ENCODE data around the gene MAPKAP1. TPM values are rescaled to one million over a fixed set of nuclear protein-coding genes. Genes with fewer than 3 reads are reported as not detected.

MAPKAP1 gene
- total RNA-seq, 1 donor from 2014 or later = 84.3 TPM

DNA sequence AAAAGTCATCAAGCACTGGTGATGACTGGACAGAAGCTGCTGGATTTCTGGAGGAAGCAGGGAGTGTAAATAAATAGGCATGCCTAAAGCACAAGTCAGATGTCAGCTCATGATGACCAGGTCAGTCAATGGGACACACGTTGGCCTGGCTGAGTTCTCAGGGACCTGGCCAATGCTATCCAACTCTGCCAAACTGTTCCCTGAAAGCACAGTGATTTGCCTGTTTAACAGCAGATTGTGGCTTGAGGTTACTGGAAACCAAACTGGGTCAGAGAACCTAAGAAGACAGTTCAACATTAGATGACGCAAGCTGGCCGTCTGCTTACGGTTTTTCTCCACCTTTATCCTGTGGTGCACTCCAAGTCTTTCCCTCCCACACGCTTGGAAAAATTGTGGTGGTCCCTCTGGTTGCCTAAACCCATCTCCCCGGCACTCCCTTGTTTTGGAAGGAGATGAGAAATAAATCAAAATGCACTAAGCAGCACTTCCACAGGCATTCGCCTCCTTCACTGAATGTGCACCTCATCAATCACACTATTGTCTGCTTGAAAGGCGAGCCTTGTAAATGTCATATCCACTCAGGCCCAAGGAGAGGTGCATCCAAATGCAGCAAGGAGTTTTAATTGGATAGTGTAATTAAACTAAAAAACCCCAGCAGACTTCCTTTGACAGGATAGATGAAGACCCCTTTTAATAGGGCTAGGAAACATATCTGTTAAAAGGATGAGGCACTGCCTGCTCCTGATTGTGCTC is 245.9 kb downstream of the MAPKAP1 start:
- DNase-seq (ENCODE audit: low read depth) = peak; percentile 25

DNA sequence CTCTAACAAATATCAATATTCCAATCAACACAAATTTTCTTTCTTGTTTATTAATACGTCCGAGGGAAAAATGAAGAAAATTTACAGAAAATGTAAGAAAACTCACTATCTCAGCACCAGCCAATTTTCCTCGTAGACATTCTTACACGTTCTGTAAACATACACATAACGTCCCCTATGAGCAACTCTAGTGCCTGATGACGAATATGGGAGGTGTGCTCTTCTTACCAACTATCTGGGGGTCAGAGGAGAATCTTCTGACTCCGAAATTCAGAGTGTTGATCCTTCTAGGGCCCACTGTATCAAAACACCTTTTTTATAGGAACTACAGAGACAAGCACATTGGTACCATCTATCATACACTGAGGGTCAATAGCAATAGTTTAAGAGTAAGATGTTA is 246.7 kb downstream of the MAPKAP1 start:
- no peak for DNase-seq (ENCODE audit: low read depth)

DNA sequence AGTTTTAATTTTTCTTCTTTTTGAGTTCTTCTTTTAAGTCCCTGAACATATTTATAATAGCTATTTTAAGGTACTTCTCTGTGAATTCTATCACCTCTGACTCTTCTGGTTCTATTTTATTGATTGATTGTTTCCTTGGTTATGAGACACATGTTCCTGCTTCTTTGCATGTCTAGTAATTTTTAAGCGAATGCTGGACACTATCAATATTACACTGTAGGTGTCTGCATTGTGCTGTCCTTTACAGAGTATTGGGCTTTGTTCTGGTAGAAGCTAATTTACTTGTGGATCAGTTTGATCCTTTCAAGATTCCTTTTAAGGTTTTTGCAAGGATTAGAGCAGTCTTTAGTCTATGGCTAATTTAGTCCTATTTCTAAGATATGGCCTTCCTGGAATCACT is 249.7 kb downstream of the MAPKAP1 start:
- no peak for DNase-seq (ENCODE audit: low read depth)

DNA sequence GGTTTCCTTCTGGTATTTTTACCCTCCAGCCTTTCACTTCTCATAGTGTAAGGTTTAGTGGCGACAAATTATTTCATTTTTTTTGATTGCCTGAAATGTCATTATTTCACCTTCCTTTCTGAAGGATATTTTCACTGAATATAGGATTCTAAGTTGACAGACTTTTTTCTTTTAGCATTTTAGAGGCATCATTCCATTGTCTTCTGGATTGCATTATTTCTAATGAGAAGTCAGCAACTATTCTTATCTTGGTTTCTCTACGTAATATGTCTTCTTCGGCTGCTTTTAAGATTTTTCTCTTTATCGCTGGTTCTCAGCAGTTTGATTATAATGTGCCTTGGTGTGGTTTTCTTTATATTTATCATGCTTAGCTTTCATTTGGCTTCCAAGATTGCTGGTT is 251.1 kb downstream of the MAPKAP1 start:
- DNase-seq (ENCODE audit: low read depth) = no peak

DNA sequence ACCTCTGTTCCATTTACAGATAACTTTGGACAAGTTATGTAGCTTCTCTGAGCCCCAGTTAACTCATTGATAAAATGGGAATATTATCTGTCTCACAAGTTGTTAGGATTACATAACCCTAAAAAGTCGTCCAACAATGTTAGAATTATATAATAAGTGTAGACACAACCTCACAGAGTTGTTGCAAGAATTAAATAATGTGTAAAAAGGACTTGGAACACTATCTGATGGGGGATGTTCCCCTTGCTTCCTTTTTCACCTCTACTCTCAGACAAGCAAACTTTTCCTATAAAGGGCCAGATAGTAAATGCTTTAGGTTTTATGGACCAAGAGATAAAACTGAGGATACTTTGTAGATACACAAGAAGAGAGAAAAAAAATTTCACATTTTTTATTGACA is 251.9 kb downstream of the MAPKAP1 start:
- DNase-seq (ENCODE audit: low read depth) = no peak

DNA sequence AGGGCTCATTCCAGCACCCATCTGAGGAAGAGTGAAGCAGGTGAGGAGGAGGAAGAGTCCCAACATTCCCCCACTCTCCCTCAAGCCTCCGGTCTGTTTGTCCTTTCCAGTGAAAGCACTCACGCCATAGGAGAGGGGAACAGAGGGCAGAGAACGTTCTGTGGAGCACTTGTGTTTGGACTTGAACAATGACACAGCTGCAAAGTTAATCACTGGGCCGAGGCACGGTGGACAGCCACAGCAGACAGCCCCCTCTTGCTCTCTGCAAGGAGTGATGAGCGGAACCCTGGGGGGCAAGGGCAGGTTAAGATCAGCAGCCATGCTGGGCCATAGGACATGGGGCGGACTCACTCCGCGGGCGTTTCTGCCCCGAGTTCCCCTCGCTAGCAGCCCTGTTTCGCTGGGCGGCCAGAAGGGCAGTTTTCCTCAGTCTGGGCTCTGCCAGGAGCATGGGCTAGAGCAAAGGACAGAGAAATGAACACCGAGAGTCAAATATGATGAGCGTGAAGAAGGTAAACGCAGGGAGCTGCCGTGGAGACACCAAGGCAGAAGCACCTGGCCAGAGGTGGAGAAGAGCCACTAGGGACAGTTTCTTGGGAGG is 259.7 kb downstream of the MAPKAP1 start:
- no peak for DNase-seq (ENCODE audit: low read depth)

DNA sequence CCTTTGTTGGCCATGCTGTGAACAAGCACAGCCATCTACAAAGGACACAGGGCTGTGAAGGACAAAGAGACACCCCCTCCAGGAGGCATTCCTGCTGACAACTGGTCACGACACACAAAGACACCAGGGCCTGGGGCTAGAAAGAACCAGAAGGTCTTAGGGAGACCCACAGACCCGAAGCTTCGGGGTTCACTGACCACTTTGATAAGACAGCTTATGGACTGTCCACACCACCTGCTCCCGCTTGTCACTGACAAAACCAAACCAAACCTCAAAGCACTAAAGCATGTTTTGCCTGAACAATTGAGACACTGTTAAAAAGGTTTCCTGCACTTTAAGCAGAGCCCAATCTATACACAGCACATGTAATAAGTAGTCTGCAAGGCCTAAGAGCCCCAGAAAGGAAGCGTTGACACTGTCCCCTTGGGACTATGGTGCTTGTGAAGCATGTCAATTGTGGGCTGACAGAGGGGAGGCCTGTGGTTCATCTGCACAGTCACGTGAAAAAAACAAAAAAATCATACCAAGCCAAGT is 260.4 kb downstream of the MAPKAP1 start:
- no peak for DNase-seq (ENCODE audit: low read depth)

DNA sequence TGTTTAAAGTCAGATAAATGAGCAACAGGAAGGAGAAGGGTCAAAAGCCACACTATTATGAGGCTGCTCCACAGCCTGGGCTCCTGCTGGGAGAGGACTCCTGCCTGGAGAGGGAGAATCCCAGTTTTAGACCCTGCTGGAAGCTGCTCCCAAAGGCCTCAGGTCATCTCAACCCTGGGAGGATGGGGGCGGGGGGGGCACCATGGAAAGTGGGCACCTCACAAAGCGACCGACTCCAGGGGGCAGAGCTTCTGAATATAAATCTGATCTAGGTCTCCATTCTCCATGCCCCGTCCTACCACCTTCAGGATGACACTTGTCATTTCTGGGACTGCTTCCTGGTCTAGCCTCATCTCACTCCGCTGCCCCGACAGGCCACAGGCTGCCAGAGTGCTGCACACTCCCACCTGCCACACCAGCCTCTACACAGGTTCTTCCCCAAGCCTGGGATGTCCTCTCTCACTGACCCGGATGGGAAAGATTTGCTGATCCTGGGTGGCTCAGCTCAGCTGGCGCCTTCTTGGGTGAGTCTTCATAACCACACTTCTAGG is 262.0 kb downstream of the MAPKAP1 start:
- DNase-seq (ENCODE audit: low read depth) = no peak

DNA sequence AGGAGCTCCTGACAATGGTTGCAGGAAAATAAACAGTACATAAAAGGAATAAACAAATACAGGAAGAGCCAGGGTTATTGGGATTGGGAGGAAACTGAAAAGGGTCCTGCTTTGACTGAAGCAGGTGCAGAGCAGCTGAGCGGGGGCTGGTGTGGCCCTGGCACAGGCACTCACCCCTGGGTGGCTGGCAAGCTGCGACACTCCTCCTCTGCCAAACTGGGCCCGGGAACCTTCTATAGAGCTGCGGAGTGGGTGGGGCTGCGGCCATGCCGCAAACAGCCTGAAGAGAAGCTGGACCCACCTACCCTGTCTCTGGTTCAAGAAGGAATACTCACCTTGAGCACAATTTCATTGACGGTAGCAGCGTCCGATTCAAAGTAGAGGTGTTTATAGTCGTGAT is 262.8 kb downstream of the MAPKAP1 start:
- no peak for DNase-seq (ENCODE audit: low read depth)

DNA sequence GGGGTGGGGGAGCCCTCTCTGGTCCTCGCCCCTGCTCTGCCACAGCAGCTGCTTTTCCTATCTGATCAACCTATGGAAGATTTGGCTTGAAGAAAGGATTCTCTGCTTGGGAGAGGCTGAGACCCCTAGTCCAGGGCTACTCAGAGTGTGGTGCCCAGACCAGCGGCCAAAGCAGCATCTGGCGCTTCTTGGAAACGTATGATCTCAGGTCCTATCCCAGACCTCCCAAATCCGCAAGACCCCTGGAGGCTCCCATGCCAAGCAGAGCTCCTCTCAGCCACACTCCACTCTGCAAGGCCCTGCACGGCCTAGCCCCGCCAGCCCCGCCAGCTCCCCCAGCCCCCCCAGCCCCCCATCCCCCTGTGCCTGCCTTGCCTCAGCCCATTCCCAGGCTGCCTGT is 263.6 kb downstream of the MAPKAP1 start:
- DNase-seq (ENCODE audit: low read depth) = no peak

DNA sequence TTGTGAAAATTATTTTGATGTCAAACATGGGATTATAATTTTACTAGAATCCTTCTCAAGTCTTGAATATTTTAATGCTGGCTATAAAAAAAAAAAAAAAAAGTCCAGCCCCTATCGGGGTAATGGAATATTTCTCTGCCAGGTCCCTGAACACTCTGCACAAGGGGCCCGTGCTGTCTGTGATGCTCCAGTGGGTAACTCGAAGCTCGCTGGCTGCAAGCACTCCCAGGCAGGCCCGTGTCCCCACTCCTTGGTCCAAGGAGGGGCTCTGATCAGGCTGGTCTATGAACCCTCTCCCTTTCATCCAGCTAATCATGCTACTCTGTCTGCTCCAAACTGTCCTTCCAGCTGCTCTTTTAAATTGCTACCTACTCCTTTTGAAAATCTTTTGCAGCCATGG is 264.6 kb downstream of the MAPKAP1 start:
- DNase-seq (ENCODE audit: low read depth) = no peak

DNA sequence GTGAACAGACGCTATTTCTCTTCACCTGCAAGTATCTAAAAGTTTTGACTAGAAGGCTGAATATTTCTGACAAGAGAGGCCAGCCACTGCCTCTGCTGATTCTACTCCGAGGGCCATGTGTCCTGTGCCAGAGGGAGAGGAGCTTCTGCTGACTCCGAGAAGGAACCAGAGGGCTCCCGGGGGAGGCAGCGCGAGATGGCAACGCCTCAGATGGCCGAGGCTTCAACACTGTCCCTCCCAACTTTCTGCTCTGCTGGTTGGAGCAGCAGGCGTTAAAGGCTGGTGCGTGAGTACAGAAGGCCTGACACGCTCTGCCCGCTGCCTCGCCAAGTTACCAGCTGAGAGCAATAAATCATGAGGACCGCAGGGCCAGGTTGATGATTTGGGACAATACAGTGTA is 266.6 kb downstream of the MAPKAP1 start:
- DNase-seq (ENCODE audit: low read depth) = no peak

DNA sequence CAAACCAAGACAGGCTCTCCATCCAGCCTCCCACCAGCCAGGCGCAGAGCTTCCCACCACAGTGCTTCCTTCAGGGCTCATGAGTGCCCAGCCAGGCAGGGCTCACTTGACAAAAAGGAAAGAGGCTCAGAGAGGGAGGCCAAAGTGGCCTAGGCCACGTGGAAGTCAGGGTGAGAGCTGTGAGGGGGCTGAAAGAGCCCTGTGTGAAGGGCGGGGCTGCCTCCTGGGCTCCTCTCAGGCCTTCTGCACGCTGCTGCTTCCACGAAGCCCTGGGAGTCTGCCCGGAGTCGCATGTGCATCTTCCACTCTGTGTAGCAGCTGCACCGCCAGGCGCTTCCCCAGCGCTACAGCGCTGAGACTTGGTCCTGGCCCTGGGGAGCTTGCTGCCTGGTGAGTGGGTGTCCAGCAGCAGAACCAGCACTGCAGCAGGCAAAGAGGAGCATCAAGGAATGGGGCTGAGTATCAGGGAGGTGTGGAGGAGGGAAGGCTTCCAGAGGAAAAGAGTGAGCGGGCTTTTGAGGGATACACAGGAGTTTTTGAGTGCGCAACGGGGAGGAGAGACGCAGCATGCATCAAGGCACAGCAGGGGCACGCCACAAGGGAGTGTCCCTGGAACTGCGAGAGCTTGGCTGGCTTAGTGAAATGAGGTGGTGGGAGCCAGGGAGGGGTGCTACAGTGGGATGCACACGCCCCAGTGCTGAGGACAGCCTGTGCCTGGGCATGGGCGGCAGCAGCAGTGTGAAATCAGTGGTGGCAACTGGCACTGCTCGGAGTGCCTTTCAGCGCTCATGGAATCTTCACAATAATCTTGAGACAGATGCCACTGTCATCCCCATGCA is 267.4 kb downstream of the MAPKAP1 start:
- no peak for DNase-seq (ENCODE audit: low read depth)

DNA sequence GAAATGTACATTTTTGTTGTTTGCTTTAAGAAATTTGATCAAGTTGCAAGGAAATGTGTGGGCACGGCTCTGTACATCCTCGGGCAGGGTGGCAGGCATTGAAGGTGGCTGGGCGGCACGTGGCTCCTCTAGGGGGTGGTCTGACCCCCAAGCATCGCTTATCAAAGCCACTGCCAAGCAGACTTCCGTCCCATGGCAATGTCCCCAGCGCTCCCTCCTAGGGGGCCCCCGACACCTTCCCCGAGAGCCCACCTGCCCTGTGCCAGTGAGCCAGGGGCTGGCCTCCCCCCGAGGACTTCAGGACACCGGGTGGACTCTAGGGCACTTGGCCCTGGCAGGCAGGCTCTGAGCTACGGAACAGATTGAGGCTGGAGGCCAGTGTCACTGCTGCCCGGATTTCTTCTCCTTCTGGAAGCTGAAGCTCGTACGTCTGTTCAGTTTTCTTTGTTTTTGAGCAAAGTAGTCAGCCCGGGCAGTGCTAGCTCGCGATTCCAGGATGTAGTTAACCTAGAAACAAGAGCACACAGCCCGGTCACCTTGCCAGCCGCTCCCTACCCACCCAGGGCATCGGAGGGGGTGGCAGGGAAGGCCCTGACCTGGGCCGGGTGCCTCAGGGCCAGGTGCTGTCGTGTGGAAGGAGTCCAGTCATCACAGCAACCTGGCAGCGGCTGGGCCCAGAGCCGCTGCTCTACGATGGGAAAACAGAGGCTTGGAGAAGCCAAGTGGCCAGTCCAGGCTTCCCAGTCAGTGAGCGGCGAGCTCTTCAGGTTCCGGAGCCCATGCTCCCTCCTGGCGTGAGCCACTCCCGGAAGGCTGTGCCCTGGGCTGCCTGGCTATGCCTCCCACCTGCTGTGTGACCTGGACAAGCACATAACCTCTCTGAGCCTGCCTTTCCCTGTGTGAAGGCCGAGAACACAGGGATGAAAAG is 268.2 kb downstream of the MAPKAP1 start:
- DNase-seq (ENCODE audit: low read depth) = no peak

DNA sequence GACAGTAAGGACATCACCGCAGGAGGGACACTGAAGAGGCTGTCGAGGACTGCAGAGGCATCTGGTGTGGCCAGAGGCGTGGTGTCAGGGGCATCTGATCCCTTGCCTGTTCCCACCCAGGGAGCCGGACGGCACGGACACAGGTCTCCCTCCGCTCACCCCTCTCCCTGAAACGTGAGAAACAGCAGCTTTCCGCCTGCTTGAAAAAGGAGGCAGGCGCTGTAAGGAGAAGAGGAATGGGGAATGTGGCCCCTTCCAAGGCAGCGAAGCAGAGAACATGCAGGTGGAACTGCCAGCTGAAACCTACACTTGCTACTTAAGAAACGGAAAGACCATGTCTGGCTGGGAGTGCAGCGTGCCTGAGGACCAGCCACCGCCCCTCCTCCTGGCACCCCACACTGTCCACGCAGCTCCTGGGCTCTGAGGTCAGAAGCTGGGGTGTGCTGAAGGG is 269.2 kb downstream of the MAPKAP1 start:
- DNase-seq (ENCODE audit: low read depth) = no peak

DNA sequence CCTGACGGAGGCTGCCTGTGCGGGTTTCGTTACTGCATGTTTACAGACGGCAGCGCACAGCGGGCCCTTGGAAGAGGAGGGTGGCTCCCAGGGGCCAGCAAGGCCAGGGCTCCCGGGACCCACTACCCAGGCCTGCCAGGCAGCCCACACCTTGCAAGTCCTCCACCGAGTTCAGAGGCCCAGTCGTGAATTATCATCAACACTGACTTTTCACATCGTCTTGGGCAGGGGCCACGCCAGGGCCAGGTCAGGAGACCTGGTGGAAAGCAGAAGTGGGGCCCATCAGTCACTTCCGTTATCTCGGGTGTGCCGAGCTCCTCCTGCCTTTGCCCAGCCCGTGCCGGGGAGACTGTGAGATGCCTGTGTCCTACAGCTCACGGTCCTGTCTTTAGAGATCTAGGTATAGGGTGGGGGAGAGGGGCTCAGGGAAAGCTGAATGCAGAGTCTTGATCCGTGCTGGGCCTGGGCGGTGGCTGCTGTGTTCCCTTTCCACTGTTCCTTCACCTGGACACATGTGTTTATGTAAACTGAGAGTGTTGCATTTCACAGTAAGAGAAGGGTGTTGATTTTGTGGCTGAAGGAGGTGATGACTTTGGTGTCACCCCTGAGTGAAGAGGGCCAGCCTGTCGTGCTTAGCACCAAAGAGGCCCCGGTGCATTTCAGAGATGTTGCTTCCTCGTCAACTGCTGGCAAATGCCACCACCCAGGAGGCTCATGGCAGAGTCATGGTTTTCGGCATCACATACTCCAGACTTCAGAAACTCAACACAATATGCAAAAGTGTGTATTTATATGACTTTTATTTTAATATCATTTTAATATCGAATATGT is 270.2 kb downstream of the MAPKAP1 start:
- no peak for DNase-seq (ENCODE audit: low read depth)

DNA sequence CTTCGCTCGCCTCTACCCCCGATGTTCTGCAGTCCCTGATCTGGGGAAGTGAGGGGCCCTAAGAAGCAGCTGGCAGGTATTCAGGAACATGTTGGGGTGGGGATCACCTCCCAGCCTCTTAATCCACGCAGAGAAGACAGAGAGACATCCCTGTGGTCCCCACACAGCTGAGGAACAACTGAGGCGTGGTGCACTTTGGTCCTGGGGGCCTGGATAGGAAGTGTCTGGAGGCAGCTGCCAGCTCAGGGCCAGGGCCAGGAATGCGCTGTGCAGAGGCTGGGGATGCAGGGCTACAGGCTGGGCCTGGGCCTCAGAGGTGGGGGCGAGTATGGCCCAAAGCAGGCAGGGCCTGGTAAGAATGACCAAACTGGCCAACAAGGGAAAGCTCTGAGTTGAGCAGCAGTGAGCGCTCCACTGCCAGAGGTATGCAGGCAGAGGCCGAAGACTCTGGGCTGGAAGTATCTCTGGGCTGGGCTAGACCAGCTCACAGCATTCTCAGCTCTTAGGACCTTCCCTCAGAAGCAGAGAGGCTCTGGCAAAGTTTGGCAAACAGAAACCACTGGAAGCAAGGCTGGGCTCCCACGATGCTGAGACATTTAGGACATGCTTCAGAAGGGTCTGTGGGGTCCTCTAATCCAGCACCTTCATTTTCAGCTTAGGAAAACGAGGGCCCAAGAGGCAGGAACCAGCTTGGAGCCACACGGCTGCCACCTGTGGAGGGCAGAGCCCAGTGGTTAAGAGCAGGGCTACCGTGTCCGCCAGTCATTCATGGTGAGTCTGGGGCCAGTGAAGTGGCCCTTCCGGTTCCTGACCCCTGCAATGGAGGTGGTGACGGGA is 271.0 kb downstream of the MAPKAP1 start:
- DNase-seq (ENCODE audit: low read depth) = no peak

DNA sequence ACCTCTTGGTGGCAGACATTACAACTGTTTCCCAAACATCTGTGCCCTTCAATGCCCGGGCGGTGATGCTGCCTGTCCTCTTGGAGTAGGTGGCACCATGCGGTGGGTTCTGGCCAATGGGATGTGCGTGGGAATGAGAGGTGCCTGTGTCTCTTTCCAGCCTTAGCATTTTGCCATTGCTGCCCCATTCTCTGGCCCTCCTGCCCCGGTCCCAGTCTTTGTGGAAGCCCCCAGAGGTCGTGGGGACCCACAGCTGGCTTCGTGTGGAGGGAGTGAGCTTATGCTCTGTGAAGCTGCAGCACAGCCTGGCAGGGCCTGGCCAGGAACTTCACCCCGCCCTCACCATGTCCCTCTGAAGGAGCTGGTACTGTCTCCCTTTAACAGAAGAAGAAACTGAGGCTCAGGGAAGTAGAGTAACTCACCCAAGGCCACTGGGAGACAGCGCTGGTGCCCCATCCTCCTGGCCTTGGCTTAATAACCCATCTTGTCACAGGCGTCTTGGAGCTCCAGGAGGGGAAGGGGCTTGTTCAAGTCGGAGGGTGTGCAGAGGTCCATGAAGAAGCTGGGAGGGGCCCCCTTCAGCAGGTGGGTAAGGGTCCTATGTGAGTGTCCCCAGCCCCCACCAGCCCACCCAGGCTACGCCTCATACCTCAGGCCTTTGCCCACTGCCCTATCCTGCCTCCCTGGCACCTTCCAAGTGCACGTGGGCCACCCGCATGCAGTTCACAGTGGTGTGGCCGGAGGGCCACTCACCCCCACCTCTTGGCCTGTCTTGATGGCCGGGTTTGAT is 271.8 kb downstream of the MAPKAP1 start:
- DNase-seq (ENCODE audit: low read depth) = no peak
